Spleen (tissue), 11 donors: ENCODE results near the gene YARS1. TPM values are rescaled to one million over a fixed set of nuclear protein-coding genes. Genes with fewer than 3 reads are reported as not detected.

Experiments used
- DNase-seq: peaks from one replicate; pipeline ENCODE4 v3.0.0-alpha.2; 2020
- H3K27ac ChIP-seq, 8 donors: fragments of 200-600 bp; sonication (generic) in 7 of 8; 1 replicate in 4 of 8; 2 replicates in 4 of 8; pipeline versions ENCODE4 v1.5.0 to v1.8.0; 2016 to 2021; ENCODE audit warnings: inconsistent platforms in 4 of 8, mild to moderate bottlenecking in 4 of 8, moderate library complexity in 1 of 8
- H3K27me3 ChIP-seq, 7 donors: fragments of 200-600 bp; sonication (generic) in 6 of 7; replicated peaks in 1 of 7; 1 replicate in 4 of 7; 2 replicates in 3 of 7; pipeline versions ENCODE4 v1.5.0 to v1.8.0; 2016 to 2021; ENCODE audit warnings: inconsistent platforms in 3 of 7, mild to moderate bottlenecking in 1 of 7
- H3K36me3 ChIP-seq, 6 donors: fragments of 200-600 bp; sonication (generic) in 5 of 6; 1 replicate in 4 of 6; 2 replicates in 2 of 6; pipeline versions ENCODE4 v1.5.0 to v1.8.0; 2016 to 2021; ENCODE audit warnings: inconsistent platforms in 2 of 6
- H3K4me1 ChIP-seq, 6 donors: fragments of 200-600 bp; sonication (generic) in 5 of 6; 1 replicate in 3 of 6; 2 replicates in 3 of 6; pipeline versions ENCODE4 v1.5.0 to v1.8.0; 2016 to 2021; ENCODE audit warnings: inconsistent platforms in 3 of 6
- H3K4me3 ChIP-seq, 8 donors: fragments of 200-600 bp; sonication (generic) in 7 of 8; 1 replicate in 4 of 8; 2 replicates in 4 of 8; pipeline versions ENCODE4 v1.5.0 to v1.8.0; 2016 to 2021; ENCODE audit warnings: inconsistent platforms in 4 of 8, mild to moderate bottlenecking in 4 of 8, moderate library complexity in 2 of 8
- H3K9me3 ChIP-seq, 8 donors: fragments of 200-600 bp; sonication (generic) in 7 of 8; 1 replicate in 4 of 8; 2 replicates in 4 of 8; pipeline versions ENCODE4 v1.5.0 to v1.8.0; 2016 to 2021; ENCODE audit warnings: inconsistent platforms in 4 of 8
- CTCF ChIP-seq, 11 experiments: fragments of 200-600 bp in 7 of 11; fragments of 450-650 bp in 4 of 11; sonication (generic) in 4 of 11; IDR thresholded peaks in 8 of 11; conservative IDR thresholded peaks in 3 of 11; 1 replicate in 7 of 11; 2 replicates in 4 of 11; pipeline versions ENCODE4 v1.4.0 to v1.8.0; 2016 to 2021; ENCODE audit warnings: antibody characterized with exemption in 11 of 11, inconsistent platforms in 4 of 11, mild to moderate bottlenecking in 1 of 11
- POLR2A ChIP-seq, 3 donors: fragments of 450-650 bp; IDR thresholded peaks; one replicate each; pipeline ENCODE4 v1.5.1; 2017; ENCODE audit warnings: antibody characterized with exemption in 3 of 3, mild to moderate bottlenecking in 1 of 3
- POLR2AphosphoS5 ChIP-seq, 3 donors: sonication (generic); formaldehyde crosslinking; IDR thresholded peaks; one replicate each; pipeline ENCODE4 v1.5.1; 2017; ENCODE audit warnings: antibody characterized with exemption in 3 of 3
- WGBS, 5 donors: extraction: QIAGEN DNeasy Blood & Tissue Kit in 3 of 5; methylation state at CpG; one replicate each; pipeline versions ENCODE4 v1.1.5 to v1.1.7; 2013 to 2018; 5-methylcytosine and 5-hydroxymethylcytosine counted together
- intact Hi-C: fragments of 100-400 bp; cut with DNase I; formaldehyde crosslinking; loops from one replicate; pipeline ENCODE4 v1.15.0; 2023; ENCODE audit warnings: low total_unique reads
- polyA plus RNA-seq, 3 donors: library from polyadenylated mRNA; stranded (reverse); fragments of 200-250 nt; gene quantifications; one replicate each; pipeline ENCODE4 v1.2.1, GENCODE V29; 2013
- total RNA-seq, 7 donors: library from RNA; depleted of rRNA in 3 of 7; stranded (reverse); fragments of >200 nt in 3 of 7; fragmentation: NEBNext Ultra II Directional in 4 of 7; extraction: Animal tissue kit (Norgen Biotek cat#: 25700) in 4 of 7; gene quantifications; one replicate each; pipeline versions ENCODE4 v1.1.0 to v1.2.1, GENCODE V29; 2016 to 2021
- donor health status: healthy with polysubstance abuse.
- donor health status: DM: no; HTN: no; CAD: no; lungs with moderate emphysema.
- donor health status: DM: no; HTN: no; CAD: no.
- donor health status: Bipolar disorder and iron deficiency.
- donor health status: healthy.
- donor health status: DM: no; HTN: no; CAD: no.
- donor health status: DM: yes; HTN: yes; CAD: no.

YARS1 gene
- total and polyA plus RNA-seq, 10 donors, result 25.7 to 112 (median 52.1) TPM

GRCh38 chr1:32741413-32742198 lies 75.6 kb downstream of the YARS1 start:
- WGBS, 5 donors, result 1 to 2% (median 1%) methylated on average over 21 to 103 of the region's 103 CpGs
- no peak for DNase-seq

DNA sequence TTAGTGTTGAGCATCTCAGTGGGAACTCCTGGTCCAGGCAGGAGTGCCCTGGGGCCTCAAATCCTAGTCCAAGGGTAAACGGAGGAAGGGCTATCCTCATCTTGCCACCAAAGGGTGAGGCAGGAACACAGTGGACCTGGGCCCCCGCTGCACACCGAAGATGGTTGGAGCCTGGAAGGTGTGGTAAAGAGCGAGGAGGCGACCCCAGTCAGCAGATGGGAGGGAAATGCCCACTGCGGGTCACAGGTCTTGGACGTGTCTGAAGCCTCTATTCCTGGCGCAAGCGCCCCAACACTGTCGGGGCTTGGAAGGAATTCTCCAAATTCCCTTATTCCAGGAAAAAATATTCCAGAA lies 76.1 kb downstream of the YARS1 start:
- Histone ChIP-seq H3K4me3 (peak overlapping the region in 7 of 8 donors; percentile 33 to 73 (median 47)), H3K9me3 (no peaks in the 10 kb centered on the region), H3K27me3 (peaks cover 0 to 36% (median 12%) of the 10 kb centered on the region in 7 donors), H3K4me1 (peaks cover 4 to 31% (median 19%) of the 10 kb centered on the region in 6 donors), H3K27ac (peak overlapping the region in 1 of 8 donors; percentile 33), H3K36me3 (no peaks in the 10 kb centered on the region)
- DNase-seq, result no peak
- WGBS, 5 donors, result 37 to 46% (median 45%) methylated on average over 7 to 10 of the region's 10 CpGs
- intact Hi-C loops, result no loop called here
- TF ChIP-seq POLR2AphosphoS5 (IDR thresholded peaks at IDR 0.05), result no peak
- TF ChIP-seq POLR2A (IDR thresholded peaks at IDR 0.05), result no peak
- TF ChIP-seq CTCF (IDR thresholded peaks at IDR 0.05 in 8 of 11, conservative IDR thresholded peaks at IDR 0.05 in 3 of 11), result no peak

More at GRCh38 chr1:32741413-32742198, 75.6 kb downstream of the YARS1 start:
- Histone ChIP-seq H3K36me3 (no peaks in the 10 kb centered on the region), H3K27me3 (peaks cover 0 to 36% (median 12%) of the 10 kb centered on the region in 7 donors), H3K27ac (peak overlapping the region in 2 of 8 donors; percentile 33 to 36), H3K4me3 (peak overlapping the region; percentile 28 to 73 (median 47)), H3K9me3 (no peaks in the 10 kb centered on the region), H3K4me1 (peaks cover 4 to 31% (median 19%) of the 10 kb centered on the region in 6 donors)
- no peak for TF ChIP-seq POLR2A (IDR thresholded peaks at IDR 0.05)
- peak in 3 of 11 experiments; percentile 16 to 33 (median 31) for TF ChIP-seq CTCF (IDR thresholded peaks at IDR 0.05 in 8 of 11, conservative IDR thresholded peaks at IDR 0.05 in 3 of 11)
- intact Hi-C loops, result no loop called here

- no peak for TF ChIP-seq POLR2AphosphoS5 (IDR thresholded peaks at IDR 0.05)
- Histone ChIP-seq H3K4me1 (peaks cover under 1 to 13% (median 10%) of the 10 kb centered on the region in 6 donors), H3K36me3 (no peaks in the 10 kb centered on the region), H3K4me3 (no peak overlapping the region), H3K9me3 (no peaks in the 10 kb centered on the region), H3K27me3 (peaks cover 0 to 20% (median 9%) of the 10 kb centered on the region in 7 donors), H3K27ac (no peak overlapping the region)
- intact Hi-C loops, result no loop called here
- DNase-seq, result no peak
- 89 to 97% (median 93%) methylated on average over 5 to 7 of the region's 7 CpGs for WGBS, 5 donors
These were observed 80.1 kb downstream of the YARS1 start for GRCh38 chr1:32736812-32737791.

DNA sequence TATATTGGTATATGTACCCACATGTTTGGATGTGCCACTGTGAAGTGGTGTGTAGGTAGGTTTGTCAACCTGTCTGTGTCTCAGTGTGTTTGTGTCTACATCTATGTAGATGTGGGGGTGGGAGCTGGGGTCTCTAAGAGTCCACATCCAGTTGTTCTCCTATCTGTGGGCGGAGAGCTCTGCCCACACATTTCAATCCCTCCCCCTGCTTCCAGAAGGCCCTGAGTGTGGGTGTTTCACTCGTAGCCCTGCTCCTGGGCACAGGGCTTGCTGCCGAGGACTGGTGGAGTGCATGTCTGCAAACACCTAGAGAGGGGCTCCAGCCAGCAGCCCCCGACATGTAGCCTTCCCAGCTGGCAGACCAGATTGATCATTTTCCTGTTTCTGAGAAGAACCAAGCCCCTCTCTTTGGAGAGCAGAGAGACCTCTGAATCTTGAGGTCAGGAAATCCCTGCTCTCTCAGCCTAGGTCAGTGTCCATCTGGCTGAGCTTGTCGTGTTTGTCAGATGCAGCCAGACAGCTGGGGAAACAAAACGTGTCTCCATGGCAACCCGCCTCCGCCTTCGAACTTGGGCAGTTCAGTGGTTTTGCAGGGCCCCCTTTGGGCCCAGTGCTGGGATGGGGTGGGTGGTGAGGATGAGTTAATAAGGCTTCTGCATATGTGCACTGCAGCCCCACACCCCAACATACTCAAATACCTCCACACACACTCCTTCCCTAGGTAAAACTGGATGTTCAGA lies 83.4 kb downstream of the YARS1 start:
- Histone ChIP-seq H3K27me3 (peaks cover 0 to 3% (median 0%) of the 10 kb centered on the region in 7 donors), H3K4me3 (no peak overlapping the region), H3K4me1 (no peaks in the 10 kb centered on the region), H3K36me3 (no peaks in the 10 kb centered on the region), H3K9me3 (no peaks in the 10 kb centered on the region), H3K27ac (no peak overlapping the region)
- no peak for TF ChIP-seq CTCF (IDR thresholded peaks at IDR 0.05 in 8 of 11, conservative IDR thresholded peaks at IDR 0.05 in 3 of 11)
- intact Hi-C loops, result no loop called here
- WGBS, 5 donors, result 62 to 79% (median 69%) methylated on average over 9 of the region's 9 CpGs
- DNase-seq, result no peak
